Large intestine (tissue), 3 donors: ENCODE measurements around the gene TSPAN2. TPM values are rescaled to one million over a fixed set of nuclear protein-coding genes. Genes with fewer than 3 reads are reported as not detected.
A peak's percentile ranks its signal among the peaks of the same experiment; 100 is the strongest.

Experiments used
- DNase-seq, 2 donors: peaks; one replicate each; pipeline versions ENCODE4 v3.0.0 to v3.0.0-alpha.2; 2013
- H3K27ac ChIP-seq: one replicate; pipeline ENCODE4 v1.5.1; 2013; ENCODE audit warnings: low read length
- H3K27me3 ChIP-seq: 2 replicates; pipeline ENCODE4 v1.6.1; 2013; ENCODE audit warnings: low read length; ENCODE audit not compliant: control insufficient read depth, insufficient read depth
- H3K36me3 ChIP-seq: 2 replicates; pipeline ENCODE4 v1.6.1; 2013; ENCODE audit warnings: low read length; ENCODE audit not compliant: control insufficient read depth, insufficient read depth
- H3K4me1 ChIP-seq: one replicate; pipeline ENCODE4 v1.6.1; 2013; ENCODE audit warnings: low read length; ENCODE audit not compliant: control insufficient read depth, insufficient read depth
- H3K4me3 ChIP-seq: one replicate; pipeline ENCODE4 v1.5.1; 2013; ENCODE audit warnings: low read length
- H3K9me3 ChIP-seq: one replicate; pipeline ENCODE4 v1.6.1; 2013; ENCODE audit warnings: mild to moderate bottlenecking, low read depth, low read length, moderate library complexity; ENCODE audit not compliant: control insufficient read depth
- WGBS: methylation state at CpG from one replicate; pipeline ENCODE4 v1.1.5; 2013; ENCODE audit warnings: low lambda C conversion rate; ENCODE audit not compliant: insufficient coverage; 5-methylcytosine and 5-hydroxymethylcytosine counted together
- polyA plus RNA-seq: library from polyadenylated mRNA; unstranded; fragments of 120-200 nt; gene quantifications from one replicate; pipeline ENCODE4 v1.2.1, GENCODE V29; 2013

The TSPAN2 gene
- polyA plus RNA-seq, 1 donor: 14.0 TPM

DNA sequence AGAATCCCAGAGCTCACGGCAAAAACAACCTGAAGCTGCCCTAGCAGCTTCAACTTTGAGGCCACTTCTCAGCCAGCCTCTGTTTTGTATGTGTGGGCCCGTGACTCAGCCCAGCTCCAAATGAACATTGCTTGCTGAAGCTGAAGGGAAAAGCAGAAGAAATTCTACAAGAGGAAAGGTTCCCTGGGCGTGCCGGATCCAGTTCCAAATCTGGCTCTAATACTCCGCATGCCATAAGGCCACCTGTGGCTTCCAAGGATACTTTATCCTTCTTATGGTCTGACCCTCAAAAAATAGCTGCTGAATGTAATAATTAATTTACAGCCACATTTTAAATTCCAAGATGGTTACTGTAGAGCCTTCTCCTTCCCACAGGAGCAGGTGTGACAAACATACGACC lies 24.3 kb downstream of the TSPAN2 start:
- no peak for DNase-seq
- WGBS: 100% methylated on average over 3 of the region's 6 CpGs
- Histone ChIP-seq H3K27me3 (no peaks in the 10 kb centered on the region), H3K4me1 (peaks cover 16% of the 10 kb centered on the region), H3K27ac (no peak overlapping the region), H3K9me3 (no peaks in the 10 kb centered on the region), H3K36me3 (no peaks in the 10 kb centered on the region), H3K4me3 (no peak overlapping the region)

- WGBS: no CpG with 5 or more reads among the region's 3 CpGs
- H3K27ac ChIP-seq: no peak overlapping the region
Observed at GRCh38 chr1:115064461-115064860, 24.8 kb downstream of the TSPAN2 start.

DNA sequence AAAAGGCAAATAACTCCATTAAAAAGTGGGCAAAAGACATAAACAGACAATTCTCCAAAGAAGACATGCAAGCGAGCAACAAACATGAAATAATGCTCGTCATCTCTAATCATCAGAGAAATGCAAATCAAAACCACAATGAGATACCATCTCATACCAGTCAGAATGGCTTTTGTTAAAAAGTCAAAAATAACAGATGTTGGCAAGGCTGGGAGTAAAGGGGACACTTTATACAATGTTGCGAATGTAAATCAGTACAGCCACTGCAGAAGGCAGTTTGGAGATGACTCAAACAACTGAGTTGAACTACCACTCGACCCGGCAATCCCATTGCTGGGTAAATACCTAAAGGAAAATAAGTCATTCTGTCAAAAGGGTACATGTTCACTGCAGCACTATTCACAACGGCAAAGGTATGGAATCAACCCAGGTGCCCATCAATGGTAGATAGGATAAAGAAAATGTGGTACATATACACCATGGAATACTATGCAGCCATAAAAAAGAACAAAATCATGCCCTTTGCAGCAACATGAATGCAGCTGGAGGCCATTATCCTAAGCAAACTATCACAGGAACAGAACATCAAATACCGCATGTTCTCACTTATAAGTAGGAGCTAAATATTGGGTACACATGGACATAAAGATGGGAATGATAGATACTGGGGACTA lies 25.9 kb downstream of the TSPAN2 start:
- Histone ChIP-seq H3K4me1 (peaks cover 5% of the 10 kb centered on the region), H3K4me3 (no peak overlapping the region), H3K9me3 (no peaks in the 10 kb centered on the region), H3K27ac (no peak overlapping the region), H3K27me3 (no peaks in the 10 kb centered on the region), H3K36me3 (no peaks in the 10 kb centered on the region)
- DNase-seq: no peak
- WGBS: 100% methylated on average over 2 of the region's 7 CpGs

More at GRCh38 chr1:115064461-115064860, 24.8 kb downstream of the TSPAN2 start:
- Histone ChIP-seq H3K36me3 (no peaks in the 10 kb centered on the region), H3K4me1 (peaks cover 12% of the 10 kb centered on the region), H3K9me3 (no peaks in the 10 kb centered on the region), H3K4me3 (no peak overlapping the region), H3K27me3 (no peaks in the 10 kb centered on the region)
- no peak for DNase-seq

DNA sequence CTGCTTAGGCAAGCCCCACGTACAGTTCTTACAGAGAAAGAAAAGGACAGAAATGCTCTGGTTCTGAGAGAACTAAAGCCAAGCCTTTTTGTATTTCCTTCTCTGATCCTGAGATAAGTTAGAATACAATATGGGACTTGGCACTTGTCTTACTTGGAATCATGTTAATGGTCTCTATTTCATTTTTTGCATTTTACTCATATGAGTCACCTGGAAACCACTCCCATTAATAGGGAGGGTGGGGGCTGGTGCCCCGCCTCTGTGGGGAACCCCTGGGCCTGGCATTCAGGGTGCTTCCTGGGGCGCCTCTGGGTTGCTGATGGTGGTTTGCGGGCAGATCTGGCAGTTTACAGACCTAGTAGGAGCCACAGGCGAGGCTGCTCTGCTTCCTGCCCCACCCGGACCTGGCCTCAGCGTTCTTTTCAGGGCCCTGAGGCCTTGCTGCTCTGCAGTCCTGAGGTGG lies 26.7 kb downstream of the TSPAN2 start:
- peak in 1 of 2 donors; percentile 81 for DNase-seq

DNA sequence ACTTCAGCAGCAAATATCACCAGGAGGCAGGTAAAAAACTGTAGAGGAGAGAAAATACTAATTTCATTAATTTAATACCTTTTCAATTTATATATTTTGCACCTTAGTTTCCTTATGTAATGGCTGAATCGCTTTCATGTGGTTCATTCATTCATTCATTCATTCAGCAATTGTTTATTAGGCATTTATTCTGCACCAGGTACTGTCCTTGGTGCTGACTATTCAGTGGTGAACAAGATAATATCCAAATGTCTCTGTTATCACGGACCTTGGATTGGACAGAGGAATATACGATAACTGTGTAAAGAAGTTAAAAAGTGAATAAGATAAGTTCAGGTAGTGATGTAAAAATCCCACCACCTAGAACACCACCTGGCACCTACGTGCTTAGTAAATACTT lies 28.8 kb downstream of the TSPAN2 start:
- peaks cover 15% of the 10 kb centered on the region for H3K4me1 ChIP-seq
- no peaks in the 10 kb centered on the region for H3K9me3 ChIP-seq
- H3K27me3 ChIP-seq: no peaks in the 10 kb centered on the region
- H3K27ac ChIP-seq: no peak overlapping the region
- 76% methylated on average over 3 of the region's 4 CpGs for WGBS
- no peak overlapping the region for H3K4me3 ChIP-seq
- DNase-seq: no peak
- no peaks in the 10 kb centered on the region for H3K36me3 ChIP-seq

More for the DNA sequence above, 26.7 kb downstream of the TSPAN2 start:
- no peak overlapping the region for H3K4me3 ChIP-seq
- peaks cover 12% of the 10 kb centered on the region for H3K4me1 ChIP-seq
- H3K9me3 ChIP-seq: no peaks in the 10 kb centered on the region
- H3K27me3 ChIP-seq: no peaks in the 10 kb centered on the region
- H3K36me3 ChIP-seq: no peaks in the 10 kb centered on the region
- WGBS: no CpG with 5 or more reads among the region's 7 CpGs
- H3K27ac ChIP-seq: no peak overlapping the region

GRCh38 chr1:115059316-115059715 lies 30.0 kb downstream of the TSPAN2 start:
- H3K27me3 ChIP-seq: no peaks in the 10 kb centered on the region
- H3K36me3 ChIP-seq: no peaks in the 10 kb centered on the region
- H3K4me3 ChIP-seq: no peak overlapping the region
- no peak for DNase-seq
- WGBS: no CpG with 5 or more reads among the region's 2 CpGs
- H3K4me1 ChIP-seq: peaks cover 15% of the 10 kb centered on the region
- H3K9me3 ChIP-seq: no peaks in the 10 kb centered on the region
- H3K27ac ChIP-seq: no peak overlapping the region

DNA sequence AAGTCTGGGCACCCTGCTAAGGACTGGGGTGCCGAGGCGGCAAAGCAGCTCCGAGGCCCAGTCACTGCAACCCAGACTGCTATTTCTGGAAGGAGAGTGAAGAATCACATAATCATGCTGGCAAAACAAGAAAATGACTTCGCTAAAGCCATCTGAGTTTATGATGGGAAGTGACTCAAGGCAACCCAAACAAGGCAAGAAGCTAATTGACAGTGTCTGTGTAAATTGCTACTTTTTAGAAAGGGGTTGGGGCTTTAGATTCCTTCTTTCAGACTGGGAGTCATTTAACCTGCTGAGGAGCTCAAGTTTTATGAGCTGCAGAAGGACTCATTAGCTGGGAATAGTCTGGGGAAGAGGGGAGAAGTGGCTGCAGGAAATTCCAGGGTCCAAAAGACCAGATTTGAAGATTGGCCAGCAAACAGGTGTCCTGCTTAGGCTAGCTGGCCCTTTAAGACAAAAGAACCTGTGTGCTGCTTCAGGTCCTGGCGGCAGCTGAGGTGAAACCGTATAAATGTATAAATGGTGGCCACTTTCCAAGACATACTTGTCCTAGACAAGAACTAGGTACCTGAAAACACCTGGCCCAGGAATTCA lies 31.5 kb downstream of the TSPAN2 start:
- H3K27me3 ChIP-seq: no peaks in the 10 kb centered on the region
- peaks cover 15% of the 10 kb centered on the region for H3K4me1 ChIP-seq
- H3K9me3 ChIP-seq: no peaks in the 10 kb centered on the region
- H3K27ac ChIP-seq: no peak overlapping the region
- no peak overlapping the region for H3K4me3 ChIP-seq
- DNase-seq: peak in 1 of 2 donors; percentile 82
- 40% methylated on average over 1 of the region's 6 CpGs for WGBS
- H3K36me3 ChIP-seq: no peaks in the 10 kb centered on the region

GRCh38 chr1:115056395-115056798 lies 32.9 kb downstream of the TSPAN2 start:
- WGBS: 89% methylated on average over 4 of the region's 9 CpGs
- H3K4me3 ChIP-seq: no peak overlapping the region
- no peak overlapping the region for H3K27ac ChIP-seq
- H3K4me1 ChIP-seq: peaks cover 10% of the 10 kb centered on the region
- no peaks in the 10 kb centered on the region for H3K9me3 ChIP-seq
- H3K27me3 ChIP-seq: no peaks in the 10 kb centered on the region
- peak in 1 of 2 donors; percentile 26 for DNase-seq
- H3K36me3 ChIP-seq: no peaks in the 10 kb centered on the region

DNA sequence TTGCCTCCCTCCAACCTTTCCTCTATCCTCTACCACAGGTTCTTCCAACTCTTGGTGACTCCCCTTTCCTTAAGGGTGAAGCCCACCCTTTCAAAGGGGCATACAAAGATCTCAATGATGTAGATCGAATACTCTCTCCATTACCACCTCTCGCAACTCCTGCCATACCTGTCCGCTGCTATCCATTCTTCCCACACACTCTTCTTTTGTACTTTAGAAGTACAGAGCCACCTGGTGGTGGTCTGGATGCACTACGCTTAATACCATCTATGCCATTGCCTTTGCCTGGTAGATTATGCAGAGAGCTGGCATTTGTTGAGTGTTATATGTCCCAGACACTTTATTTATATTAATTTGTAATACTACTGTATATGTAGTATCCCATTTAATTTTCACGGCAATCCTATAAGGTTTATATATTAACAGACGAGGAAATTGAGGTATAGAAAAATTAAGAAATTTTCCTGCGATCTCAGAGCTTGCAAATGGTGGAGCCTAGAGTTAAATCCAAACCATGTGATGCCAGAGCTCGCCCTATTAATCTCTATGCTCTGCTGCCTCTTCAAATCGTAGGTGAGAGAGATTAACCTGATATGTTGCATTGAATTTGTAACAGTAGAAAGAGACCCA lies 36.7 kb downstream of the TSPAN2 start:
- Histone ChIP-seq H3K36me3 (no peaks in the 10 kb centered on the region), H3K4me3 (no peak overlapping the region), H3K9me3 (no peaks in the 10 kb centered on the region), H3K4me1 (peaks cover 2% of the 10 kb centered on the region), H3K27ac (no peak overlapping the region), H3K27me3 (no peaks in the 10 kb centered on the region)
- 100% methylated on average over 1 of the region's 9 CpGs for WGBS
- DNase-seq: peak in 1 of 2 donors; percentile 39

DNA sequence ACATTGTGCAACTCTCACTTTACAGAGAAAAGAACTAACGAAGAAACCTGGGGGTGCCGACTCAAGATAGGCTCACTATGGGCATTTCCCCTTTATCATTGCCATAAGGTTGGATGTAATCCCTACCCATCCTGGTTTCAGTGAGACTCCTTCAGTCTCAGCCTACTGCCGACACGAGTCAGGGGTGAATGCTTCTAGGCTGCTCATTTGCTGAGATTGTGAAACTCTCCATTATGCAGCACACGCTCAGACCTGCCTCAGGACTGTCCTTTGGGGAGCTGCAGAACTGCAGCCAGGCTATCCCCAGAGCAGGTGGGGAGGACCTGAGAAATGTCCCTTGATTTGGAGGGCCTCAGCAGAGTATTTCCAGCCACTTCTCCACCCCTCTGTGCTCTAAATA lies 37.5 kb downstream of the TSPAN2 start:
- WGBS: no CpG with 5 or more reads among the region's 5 CpGs
- no peak overlapping the region for H3K27ac ChIP-seq
- no peaks in the 10 kb centered on the region for H3K4me1 ChIP-seq
- DNase-seq: no peak
- no peaks in the 10 kb centered on the region for H3K36me3 ChIP-seq
- H3K27me3 ChIP-seq: no peaks in the 10 kb centered on the region
- H3K4me3 ChIP-seq: no peak overlapping the region
- no peaks in the 10 kb centered on the region for H3K9me3 ChIP-seq
